HG02938 (cell line): ENCODE results near the gene CSGALNACT2.

ENCODE experiments used
- ATAC-seq: cut with Tn5 transposase; IDR thresholded peaks from one replicate; pipeline ENCODE4 v1.9.1; 2021; ENCODE audit warnings: mild to moderate bottlenecking, moderate library complexity; ENCODE audit not compliant: unreplicated experiment

The CSGALNACT2 gene

GRCh38 chr10:43225787-43226153 lies 87.5 kb downstream of the CSGALNACT2 start:
- ATAC-seq, result no peak

- ATAC-seq, result no peak
Measured at GRCh38 chr10:43226441-43226840, 88.2 kb downstream of the CSGALNACT2 start.

GRCh38 chr10:43226851-43227845 lies 88.9 kb downstream of the CSGALNACT2 start:
- ATAC-seq, result no peak

GRCh38 chr10:43227911-43228782 lies 89.9 kb downstream of the CSGALNACT2 start:
- no peak for ATAC-seq

- no peak for ATAC-seq
Measured at GRCh38 chr10:43228783-43229207, 90.5 kb downstream of the CSGALNACT2 start.

GRCh38 chr10:43229208-43230061 lies 91.2 kb downstream of the CSGALNACT2 start:
- no peak for ATAC-seq

GRCh38 chr10:43230101-43230908 lies 92.1 kb downstream of the CSGALNACT2 start:
- ATAC-seq, result no peak

- no peak for ATAC-seq
Measured at GRCh38 chr10:43230909-43231522, 92.8 kb downstream of the CSGALNACT2 start.

GRCh38 chr10:43231523-43232078 lies 93.4 kb downstream of the CSGALNACT2 start:
- no peak for ATAC-seq

GRCh38 chr10:43233601-43234430 lies 95.6 kb downstream of the CSGALNACT2 start:
- no peak for ATAC-seq

GRCh38 chr10:43234471-43235041 lies 96.3 kb downstream of the CSGALNACT2 start:
- no peak for ATAC-seq
